ENCODE results near the gene CRYL1.

- TF ChIP-seq CTCF (IDR thresholded peaks at IDR 0.05), result no peak
- no peak for TF ChIP-seq EZH2 (IDR thresholded peaks at IDR 0.05; ENCODE audit: borderline replicate concordance, insufficient read depth, low read depth, low read length, poor library complexity, severe bottlenecking)
Measured at GRCh38 chr13:20561741-20562140, 36.1 kb upstream of the CRYL1 start.
